WERI-Rb-1 (cell line): ENCODE results near the gene SHC3.

Experiments
- DNase-seq: peaks from one replicate; pipeline ENCODE4 v3.0.0-alpha.2; 2020
- H3K27ac ChIP-seq: fragments of 250-450 bp; sonication (Bioruptor Pico); 2 replicates; pipeline ENCODE4 v1.5.1; 2020; ENCODE audit warnings: mild to moderate bottlenecking, moderate library complexity
- H3K27me3 ChIP-seq: fragments of 250-450 bp; sonication (Bioruptor Pico); 2 replicates; pipeline ENCODE4 v1.5.1; 2021; ENCODE audit warnings: mild to moderate bottlenecking, low read depth, moderate library complexity; ENCODE audit not compliant: insufficient read depth, severe bottlenecking
- H3K36me3 ChIP-seq: fragments of 250-450 bp; sonication (Bioruptor Pico); 2 replicates; pipeline ENCODE4 v1.5.1; 2020; ENCODE audit warnings: mild to moderate bottlenecking, moderate library complexity
- H3K4me3 ChIP-seq: 2 replicates; pipeline ENCODE4 v1.5.1; 2011; ENCODE audit warnings: low read depth, mild to moderate bottlenecking, control low read depth, low read length
- H3K9me3 ChIP-seq: fragments of 250-450 bp; sonication (Bioruptor Pico); 2 replicates; pipeline ENCODE4 v1.5.1; 2021; ENCODE audit warnings: mild to moderate bottlenecking, moderate library complexity; ENCODE audit not compliant: severe bottlenecking
- TF ChIP-seq, protein P1 (sequence below): IDR thresholded peaks from 2 replicates; pipeline ENCODE4 v1.5.1; 2011; ENCODE audit warnings: low read depth, mild to moderate bottlenecking, control low read depth, inconsistent platforms, low read length

SHC3 gene

GRCh38 chr9:89120704-89121103, 57.9 kb downstream of the SHC3 start:
- Histone ChIP-seq H3K27me3 (no peaks in the 10 kb centered on the region), H3K9me3 (no peaks in the 10 kb centered on the region), H3K36me3 (no peaks in the 10 kb centered on the region), H3K27ac (no peak overlapping the region), H3K4me3 (no peak overlapping the region)
- no peak for DNase-seq
- TF ChIP-seq, protein P1, sequence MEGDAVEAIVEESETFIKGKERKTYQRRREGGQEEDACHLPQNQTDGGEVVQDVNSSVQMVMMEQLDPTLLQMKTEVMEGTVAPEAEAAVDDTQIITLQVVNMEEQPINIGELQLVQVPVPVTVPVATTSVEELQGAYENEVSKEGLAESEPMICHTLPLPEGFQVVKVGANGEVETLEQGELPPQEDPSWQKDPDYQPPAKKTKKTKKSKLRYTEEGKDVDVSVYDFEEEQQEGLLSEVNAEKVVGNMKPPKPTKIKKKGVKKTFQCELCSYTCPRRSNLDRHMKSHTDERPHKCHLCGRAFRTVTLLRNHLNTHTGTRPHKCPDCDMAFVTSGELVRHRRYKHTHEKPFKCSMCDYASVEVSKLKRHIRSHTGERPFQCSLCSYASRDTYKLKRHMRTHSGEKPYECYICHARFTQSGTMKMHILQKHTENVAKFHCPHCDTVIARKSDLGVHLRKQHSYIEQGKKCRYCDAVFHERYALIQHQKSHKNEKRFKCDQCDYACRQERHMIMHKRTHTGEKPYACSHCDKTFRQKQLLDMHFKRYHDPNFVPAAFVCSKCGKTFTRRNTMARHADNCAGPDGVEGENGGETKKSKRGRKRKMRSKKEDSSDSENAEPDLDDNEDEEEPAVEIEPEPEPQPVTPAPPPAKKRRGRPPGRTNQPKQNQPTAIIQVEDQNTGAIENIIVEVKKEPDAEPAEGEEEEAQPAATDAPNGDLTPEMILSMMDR, result no peak

GRCh38 chr9:89116805-89117192, 61.8 kb downstream of the SHC3 start:
- Histone ChIP-seq H3K4me3 (no peak overlapping the region), H3K36me3 (no peaks in the 10 kb centered on the region), H3K27me3 (no peaks in the 10 kb centered on the region), H3K9me3 (no peaks in the 10 kb centered on the region), H3K27ac (no peak overlapping the region)
- DNase-seq, result no peak
- TF ChIP-seq, protein P1, result no peak

GRCh38 chr9:89116064-89116804, 62.4 kb downstream of the SHC3 start:
- no peaks in the 10 kb centered on the region for H3K36me3 ChIP-seq
- no peak for DNase-seq
- H3K9me3 ChIP-seq, result no peaks in the 10 kb centered on the region
- no peak overlapping the region for H3K4me3 ChIP-seq
- TF ChIP-seq, protein P1, result no peak
- H3K27ac ChIP-seq, result no peak overlapping the region
- no peaks in the 10 kb centered on the region for H3K27me3 ChIP-seq

DNA sequence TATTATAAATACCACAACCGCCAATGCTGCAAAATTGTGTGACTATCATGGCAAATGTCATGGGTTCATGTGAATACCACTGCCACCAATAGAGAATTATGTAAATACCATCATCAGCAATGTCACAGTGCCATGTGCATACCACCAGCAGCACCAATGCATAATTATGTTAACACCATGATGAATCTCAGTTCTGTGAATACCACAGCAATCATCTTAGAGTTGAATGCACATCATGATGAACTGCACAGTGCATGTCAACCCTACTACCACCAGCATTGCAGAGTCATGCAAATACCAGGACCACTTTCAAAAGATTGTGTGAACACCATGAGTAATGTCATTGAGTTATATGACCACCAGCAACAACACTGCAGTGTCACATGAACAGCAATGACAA, 63.2 kb downstream of the SHC3 start:
- TF ChIP-seq, protein P1, result no peak
- DNase-seq, result no peak
- H3K9me3 ChIP-seq, result peaks cover under 1% of the 10 kb centered on the region
- no peak overlapping the region for H3K4me3 ChIP-seq
- no peaks in the 10 kb centered on the region for H3K27me3 ChIP-seq
- no peak overlapping the region for H3K27ac ChIP-seq
- H3K36me3 ChIP-seq, result no peaks in the 10 kb centered on the region

- Histone ChIP-seq H3K9me3 (peaks cover 5% of the 10 kb centered on the region), H3K27me3 (no peaks in the 10 kb centered on the region), H3K27ac (no peak overlapping the region), H3K4me3 (no peak overlapping the region), H3K36me3 (no peaks in the 10 kb centered on the region)
- TF ChIP-seq, protein P1, result no peak
- no peak for DNase-seq
These were observed 63.9 kb downstream of the SHC3 start for GRCh38 chr9:89114741-89115140.

DNA sequence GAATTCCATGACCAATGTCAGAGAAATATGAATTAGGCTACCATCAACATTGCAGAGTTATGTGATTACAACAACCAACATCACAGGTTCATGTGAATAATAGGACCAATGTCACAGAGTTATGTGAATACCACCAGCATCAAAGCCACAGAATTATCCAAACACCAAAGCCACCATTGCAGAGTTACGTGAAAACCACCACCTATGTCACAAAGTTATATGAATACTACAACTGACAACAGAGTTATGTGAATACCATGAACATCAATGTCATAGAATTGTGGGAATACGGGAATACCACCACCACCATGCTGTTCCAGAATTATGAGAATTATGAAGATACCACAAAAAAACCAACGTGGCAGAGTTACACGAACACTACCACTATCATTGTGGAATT, 64.8 kb downstream of the SHC3 start:
- H3K4me3 ChIP-seq, result no peak overlapping the region
- TF ChIP-seq, protein P1, result no peak
- no peaks in the 10 kb centered on the region for H3K27me3 ChIP-seq

More for the DNA sequence above, 64.8 kb downstream of the SHC3 start:
- Histone ChIP-seq H3K36me3 (no peaks in the 10 kb centered on the region), H3K27ac (no peak overlapping the region), H3K9me3 (peaks cover 5% of the 10 kb centered on the region)
- no peak for DNase-seq
